C4-2B (cell line): ENCODE results near the gene ACBD5.

ENCODE experiments used
- ZFX ChIP-seq: fragments of 450-650 bp; IDR thresholded peaks from 2 replicates; pipeline ENCODE4 v1.6.1; 2017
- TF ChIP-seq, protein P1 (sequence below): fragments of 450-650 bp; conservative IDR thresholded peaks from 2 replicates; pipeline ENCODE4 v1.5.1; 2017; ENCODE audit warnings: mild to moderate bottlenecking

DNA sequence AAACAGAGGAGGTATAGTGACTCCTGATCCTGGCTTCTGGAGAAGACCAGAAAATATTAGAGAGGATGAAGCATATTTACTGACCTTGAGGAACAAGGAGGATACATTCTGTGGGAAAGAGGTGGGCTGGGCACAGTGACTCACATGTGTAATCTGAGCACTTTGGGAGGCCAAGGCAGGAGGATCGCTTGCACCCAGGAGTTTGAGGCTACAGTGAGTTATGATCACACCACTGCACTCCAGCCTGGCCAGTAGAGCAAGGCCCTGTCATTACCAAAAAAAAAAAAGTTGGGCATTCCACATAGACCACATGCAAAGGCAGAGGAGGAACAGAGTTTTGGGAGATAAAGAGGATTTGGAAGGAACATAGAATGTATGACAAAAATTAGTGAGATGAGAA is 4.4 kb upstream of the ACBD5 start:
- TF ChIP-seq, protein P1, sequence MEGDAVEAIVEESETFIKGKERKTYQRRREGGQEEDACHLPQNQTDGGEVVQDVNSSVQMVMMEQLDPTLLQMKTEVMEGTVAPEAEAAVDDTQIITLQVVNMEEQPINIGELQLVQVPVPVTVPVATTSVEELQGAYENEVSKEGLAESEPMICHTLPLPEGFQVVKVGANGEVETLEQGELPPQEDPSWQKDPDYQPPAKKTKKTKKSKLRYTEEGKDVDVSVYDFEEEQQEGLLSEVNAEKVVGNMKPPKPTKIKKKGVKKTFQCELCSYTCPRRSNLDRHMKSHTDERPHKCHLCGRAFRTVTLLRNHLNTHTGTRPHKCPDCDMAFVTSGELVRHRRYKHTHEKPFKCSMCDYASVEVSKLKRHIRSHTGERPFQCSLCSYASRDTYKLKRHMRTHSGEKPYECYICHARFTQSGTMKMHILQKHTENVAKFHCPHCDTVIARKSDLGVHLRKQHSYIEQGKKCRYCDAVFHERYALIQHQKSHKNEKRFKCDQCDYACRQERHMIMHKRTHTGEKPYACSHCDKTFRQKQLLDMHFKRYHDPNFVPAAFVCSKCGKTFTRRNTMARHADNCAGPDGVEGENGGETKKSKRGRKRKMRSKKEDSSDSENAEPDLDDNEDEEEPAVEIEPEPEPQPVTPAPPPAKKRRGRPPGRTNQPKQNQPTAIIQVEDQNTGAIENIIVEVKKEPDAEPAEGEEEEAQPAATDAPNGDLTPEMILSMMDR = no peak
- TF ChIP-seq ZFX = no peak
